HG03442 (cell line): ENCODE measurements around the gene FAM151B.
"Not testable (repeated sequence)": the region's sequence is repeated elsewhere in the genome, so short reads cannot be mapped to it uniquely, and the experiment has no call there.

ENCODE experiments used
- ATAC-seq: cut with Tn5 transposase; IDR thresholded peaks from one replicate; pipeline ENCODE4 v1.9.1; 2021; ENCODE audit warnings: mild to moderate bottlenecking, moderate library complexity; ENCODE audit not compliant: unreplicated experiment

The FAM151B gene

DNA sequence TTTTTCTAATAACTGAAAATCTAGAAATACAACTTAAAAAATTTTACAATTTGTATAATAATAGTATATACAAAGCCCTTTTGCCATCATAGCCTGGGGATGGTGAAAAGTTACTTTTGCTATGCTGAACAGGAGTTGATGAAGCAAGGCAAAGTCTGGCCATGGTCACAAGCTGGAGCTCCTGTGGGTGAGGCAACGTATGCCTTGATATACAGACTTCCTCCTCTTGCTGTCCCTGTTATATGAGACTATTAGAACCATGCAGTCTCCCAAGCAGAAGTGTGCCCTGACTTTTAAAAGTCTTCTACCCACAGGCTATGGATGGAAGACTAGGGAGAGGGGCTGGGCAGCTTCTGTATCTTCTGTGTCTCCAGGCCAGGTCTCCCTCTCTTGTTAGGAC is 15.7 kb downstream of the FAM151B start:
- ATAC-seq: no peak

DNA sequence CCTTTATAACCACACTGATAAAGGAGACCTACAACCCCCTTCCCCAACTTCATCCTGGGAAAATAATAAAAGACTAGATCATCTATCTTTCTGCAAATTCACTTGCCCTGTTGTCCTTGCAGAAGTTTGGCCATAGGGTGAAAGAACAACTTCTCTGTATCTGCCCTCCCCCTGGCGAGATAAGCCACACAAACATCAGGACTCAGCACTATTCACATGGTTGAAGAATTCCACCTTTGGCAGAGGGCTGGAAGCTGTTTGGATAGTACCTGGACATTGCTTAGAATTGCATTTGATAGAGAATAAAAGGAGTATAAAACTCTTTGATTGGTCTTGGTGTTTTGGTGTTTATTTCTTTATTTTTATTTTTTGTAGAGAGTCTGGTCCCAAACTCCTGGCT is 16.9 kb downstream of the FAM151B start:
- ATAC-seq: no peak

DNA sequence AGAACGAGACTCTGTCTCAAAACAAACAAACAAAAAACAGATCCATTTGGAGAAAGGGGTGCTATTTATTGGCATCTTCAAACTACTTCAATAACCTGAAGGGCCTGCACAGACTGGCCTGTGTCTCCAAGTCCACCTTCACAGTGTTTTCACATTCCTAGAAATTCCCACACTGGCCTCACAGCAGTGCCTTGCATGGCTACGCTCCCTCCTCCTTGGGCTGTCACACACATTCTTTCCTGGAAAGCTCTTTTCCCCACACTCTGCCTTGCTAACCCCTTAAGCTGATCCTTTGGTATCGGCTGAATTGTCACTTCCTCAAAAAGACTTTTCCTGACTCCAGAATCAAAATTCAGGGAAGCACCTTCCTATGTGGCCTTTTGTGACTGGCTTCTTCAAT is 19.8 kb downstream of the FAM151B start:
- ATAC-seq: no peak

DNA sequence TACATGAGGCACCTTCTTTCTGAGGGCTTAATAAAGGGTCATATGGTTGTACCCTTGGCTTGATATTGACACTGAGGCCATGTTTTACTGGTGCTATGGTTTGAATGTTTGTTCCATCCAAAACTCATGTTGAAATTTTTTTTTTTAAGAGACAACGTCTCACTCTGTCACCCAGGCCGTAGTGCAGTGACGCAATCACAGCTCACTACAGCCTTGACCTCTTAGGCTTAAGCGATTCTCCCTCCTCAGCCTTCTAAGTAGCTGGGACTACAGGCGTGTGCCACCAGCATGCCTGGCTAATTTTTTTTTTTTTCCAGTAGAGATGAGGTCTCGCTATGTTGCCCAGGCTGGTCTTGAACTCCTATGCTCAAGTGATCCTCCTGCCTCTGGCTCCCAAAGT is 20.9 kb downstream of the FAM151B start:
- no peak for ATAC-seq

DNA sequence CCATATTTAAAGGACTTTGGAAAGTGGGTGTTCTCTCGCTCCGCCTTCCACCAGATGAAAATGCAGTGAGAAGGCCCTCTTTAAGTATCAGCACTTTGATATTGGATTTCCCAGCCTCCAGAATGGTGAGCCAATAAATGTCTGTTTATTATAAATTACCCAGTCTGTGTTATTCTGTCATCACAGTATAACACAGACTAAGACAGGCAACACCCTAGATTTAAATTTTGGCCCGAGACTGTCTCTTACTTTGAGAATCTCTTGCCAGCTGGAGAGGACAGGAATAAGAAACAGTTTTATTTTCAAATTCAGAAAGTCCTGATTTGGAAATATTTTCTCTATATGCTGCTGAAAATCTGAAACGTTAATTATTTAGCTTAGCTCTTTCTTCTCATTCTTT is 21.5 kb downstream of the FAM151B start:
- ATAC-seq: no peak

DNA sequence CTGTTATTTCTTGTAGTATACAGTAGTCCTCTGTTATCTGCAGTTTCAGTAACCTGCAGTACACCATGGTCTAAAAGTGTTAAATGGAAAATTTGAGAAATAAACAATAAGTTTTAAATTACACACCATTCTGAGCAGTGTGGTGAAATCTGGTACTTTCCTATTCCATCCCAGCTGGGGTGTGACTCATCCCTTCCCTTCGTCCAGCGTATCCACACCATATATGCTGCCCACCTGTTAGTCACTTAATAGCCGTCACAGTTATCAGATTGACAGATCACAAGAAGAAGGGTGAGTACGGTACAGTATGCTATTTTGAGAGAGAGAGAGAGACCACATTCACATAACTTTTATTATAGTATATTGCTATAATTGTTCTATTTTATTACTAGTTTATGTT is 28.9 kb downstream of the FAM151B start:
- no peak for ATAC-seq

DNA sequence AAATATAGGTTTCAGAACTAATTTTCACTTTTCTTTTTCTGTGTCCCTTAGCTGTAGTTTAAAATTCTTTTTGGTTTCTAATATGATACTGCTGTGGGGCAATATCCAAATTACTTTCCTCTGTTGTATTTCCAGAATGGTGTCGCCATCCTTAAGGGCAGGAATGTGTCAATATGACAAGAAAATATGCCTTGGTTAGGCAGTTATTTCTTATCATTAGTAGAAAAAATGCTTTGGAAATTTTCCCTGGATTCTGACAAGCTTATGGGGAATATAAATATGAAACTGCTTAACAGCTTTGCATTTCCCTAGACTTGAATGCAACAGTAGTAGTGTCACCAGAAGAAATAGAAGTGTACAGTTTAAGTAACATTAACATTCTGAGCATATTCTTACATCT is 52.8 kb downstream of the FAM151B start:
- no peak for ATAC-seq

DNA sequence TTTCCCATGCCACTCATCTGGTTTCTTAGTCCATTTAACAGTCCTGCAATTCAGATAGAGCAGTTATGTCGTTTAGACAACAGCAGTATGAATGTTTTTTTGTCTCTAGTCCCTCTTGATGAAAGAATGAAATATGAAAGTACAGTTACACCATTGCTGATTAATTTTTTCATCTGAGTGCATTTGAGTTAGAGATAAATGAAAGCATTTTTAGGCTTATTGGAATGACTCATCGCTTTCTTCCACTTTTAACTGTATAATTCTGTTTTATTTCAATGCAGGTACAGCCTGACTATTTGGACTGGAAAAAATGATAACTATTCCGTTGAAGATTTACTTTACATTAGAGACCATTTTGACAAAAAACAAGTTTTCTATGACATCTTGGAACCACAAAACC is 53.5 kb downstream of the FAM151B start:
- no peak for ATAC-seq

DNA sequence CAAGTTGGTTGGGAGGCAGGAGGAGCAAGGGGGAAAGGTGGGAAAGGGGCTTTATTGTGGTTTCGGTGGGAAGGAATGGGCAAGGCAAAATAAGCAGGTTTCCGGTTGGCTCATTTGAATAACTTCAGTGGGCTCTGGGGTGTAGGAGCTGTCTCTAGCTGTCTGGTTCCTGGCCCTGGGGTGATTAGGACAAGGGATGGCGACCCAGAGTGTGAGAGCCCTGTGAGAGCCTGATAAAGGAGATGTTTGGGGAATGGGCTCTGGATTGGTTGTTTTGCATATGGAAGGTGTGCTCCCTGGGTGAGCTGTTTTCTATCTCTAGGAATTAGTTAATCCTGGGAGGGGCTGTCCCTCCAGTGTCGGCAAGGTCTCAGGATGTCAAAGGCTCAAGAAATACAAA is 66.7 kb downstream of the FAM151B start:
- ATAC-seq: no peak

DNA sequence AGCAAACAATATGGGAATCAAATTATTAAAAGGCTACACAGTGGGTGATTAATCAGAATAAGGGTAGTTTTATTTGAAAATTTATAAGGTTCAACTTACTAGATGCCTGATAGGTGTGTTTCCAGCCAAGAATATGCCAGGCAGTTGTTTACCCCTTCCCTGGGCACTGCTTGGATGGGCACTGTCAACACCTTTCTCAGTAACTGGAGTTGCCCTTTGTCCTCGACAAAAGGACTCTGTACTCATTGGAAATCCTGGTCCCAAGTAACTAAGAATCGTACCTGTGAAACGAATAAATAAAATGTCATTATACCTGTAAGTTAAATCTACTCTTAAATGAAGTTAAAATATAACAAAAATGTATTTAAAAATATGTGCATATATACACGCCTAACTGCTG is 67.2 kb downstream of the FAM151B start:
- ATAC-seq: no peak

DNA sequence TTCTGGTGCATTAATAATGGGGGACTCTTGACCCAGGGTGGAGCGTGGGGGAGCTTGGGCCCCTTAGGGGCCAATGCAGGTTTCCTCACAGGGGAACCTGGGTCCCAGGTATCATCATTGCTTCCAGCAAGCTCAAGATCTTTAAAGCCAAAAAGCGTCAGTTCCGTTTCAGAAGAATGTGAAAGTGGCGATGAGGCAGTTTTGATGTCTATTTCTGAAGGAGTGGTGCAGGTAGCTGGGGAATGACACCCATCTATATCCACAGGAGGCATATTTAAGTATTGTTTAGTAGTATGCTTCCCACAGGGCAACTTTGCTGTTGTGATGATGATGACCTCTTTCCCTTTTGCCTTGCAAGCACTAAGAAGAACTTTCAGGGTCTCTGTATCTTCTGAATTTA is 71.3 kb downstream of the FAM151B start:
- ATAC-seq: no peak

DNA sequence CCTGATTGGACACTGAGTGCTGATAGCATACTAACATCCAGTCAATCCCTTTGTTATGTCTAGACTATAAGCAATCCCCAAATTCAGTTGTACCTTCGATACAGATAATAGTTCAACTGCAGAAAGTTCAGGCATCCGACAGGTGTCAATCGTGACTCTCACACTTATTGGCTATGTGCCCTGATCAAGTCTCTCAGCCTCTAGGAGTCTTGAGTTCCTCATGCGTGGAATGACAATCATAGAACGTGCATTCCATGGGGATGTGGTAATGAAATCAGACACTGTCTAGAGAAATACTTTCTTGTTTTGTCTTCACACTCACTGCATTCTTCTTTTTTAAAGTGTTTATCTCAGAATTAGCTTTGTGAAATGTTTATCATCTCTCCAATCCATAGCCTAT is 77.4 kb downstream of the FAM151B start:
- no peak for ATAC-seq

DNA sequence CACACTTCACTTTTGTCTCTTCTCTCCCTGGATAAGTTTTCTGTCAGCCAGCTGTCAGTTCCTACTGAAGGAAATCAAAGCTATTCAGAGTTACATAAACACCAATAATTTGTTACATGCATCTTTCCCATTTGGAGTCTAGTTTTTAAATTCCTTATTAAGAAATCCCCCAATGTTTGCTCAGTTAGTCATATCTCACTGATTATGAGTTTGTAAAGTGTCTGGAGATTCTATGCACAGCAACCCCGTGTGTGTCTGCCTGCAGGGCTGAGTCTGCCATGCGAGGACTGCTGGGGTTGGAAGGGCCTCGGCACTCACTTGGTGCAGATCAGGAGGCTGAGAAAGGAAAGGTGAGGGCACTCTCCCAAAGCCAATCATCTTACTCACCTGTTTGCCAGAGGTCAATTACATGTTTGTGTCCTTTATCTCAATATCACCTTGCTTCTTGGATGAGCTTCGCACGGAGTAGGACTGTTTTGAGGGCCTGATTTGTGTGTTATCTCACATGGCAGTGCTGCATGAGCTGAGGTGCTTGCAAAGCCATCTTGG is 78.9 kb downstream of the FAM151B start:
- ATAC-seq: no peak

DNA sequence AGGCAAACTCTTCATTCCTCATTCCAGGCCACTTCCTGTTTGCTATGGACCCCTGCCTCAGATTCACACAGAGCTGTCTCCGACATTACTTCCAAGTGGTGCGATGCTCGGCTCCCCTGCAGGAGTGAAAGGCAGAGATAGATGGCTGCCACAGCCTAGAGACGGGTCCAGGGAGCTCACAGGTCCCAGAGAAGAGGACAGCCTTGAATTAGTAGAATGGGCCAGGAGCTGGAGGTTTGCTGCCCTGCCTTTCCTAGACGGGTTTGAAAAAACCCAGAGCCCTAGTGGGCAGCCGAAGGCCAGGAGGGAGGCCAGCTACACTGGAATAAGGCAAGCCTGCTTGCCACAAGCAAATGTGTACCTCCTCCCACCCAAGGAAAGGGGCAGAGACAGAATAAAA is 80.4 kb downstream of the FAM151B start:
- ATAC-seq: no peak

DNA sequence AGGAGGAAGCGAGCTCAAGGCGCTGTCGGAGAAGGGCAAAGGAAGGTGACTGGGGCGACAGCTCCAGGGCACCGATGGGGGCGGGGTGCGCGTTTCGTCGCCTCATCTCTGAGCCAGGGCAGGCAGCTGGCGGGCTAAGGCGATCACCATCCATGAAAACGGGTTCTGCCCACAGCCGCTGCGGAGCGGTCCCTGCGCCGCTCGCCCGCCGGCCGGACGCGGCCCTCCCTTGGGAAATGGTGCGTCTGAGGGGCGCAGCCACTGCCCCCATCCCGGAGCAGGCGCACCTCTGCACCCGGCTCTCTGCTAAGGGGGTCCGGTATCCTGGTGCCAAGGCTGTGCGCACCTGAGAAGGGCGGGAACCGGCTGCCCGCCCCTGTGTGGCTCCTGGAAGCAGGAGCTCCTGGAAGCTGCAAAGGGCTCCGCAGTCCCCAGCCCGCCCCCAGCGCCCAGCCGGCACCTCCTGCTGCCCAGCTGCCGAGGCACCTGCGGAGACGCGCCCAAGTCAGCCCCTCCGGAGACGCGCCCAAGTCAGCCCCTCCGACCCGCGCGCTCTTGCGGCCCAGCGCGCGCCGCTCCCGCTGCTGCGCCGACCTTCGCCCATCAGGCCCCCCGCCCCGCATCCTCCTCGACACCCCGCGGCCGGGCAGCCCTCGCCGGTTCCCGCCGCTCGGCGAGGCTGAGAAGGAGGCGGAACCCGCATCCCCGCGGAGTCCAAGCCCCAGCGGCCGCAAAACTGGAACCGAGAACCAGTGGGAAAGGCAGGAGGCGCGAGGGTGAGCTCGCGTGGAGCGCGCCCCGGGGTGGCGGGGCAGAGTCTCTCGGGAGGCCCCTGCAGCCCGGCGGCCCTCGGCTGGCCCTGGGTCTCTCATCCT is 81.4 kb downstream of the FAM151B start:
- ATAC-seq: no peak

DNA sequence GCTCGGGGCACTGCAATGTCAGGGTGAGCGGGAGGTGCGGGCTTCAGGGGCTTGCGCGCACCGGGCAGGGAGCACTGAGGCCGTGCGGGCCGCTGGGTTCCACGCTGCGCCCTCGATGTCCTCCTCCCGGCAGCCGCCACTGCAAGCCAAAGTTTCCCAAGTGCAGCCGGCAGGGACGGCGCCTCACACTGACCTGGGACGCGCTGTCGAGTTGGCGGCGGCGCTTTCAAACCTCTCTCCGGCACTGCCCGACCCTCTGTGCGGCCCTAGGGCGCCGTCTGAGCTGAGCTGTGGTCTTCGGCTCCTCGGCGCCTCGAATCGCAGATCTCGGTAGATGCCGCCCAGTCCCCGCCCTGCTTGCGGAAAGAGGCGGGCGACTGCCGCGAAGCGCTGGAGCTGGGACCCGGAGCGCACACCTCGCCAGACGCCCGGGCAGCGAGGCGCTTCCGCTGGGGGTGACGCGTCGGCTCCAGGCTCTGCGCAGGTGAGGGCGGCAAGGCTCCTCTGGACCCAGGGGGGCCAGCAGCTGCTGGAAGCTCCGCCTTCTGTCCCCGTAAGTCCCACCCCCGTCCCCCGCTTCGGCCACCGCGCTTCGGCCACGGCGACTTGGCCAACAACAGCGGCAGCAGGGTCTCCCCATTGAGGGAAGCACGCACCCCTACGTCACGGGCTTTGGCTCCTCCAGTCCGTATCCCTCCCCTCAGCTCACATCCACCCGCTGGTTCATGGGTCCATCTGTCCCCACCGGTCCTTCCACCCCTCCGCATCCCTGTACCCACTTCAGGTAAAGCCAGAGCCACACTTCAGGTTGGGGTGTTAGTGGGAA is 82.3 kb downstream of the FAM151B start, which contains the start of gene ANKRD34B:
Gene ANKRD34B (minus strand): TSS at position 320 of the 826 bp plus-strand sequence. CDS start 10,261 bp downstream, outside the sequence.
- ATAC-seq: no peak

DNA sequence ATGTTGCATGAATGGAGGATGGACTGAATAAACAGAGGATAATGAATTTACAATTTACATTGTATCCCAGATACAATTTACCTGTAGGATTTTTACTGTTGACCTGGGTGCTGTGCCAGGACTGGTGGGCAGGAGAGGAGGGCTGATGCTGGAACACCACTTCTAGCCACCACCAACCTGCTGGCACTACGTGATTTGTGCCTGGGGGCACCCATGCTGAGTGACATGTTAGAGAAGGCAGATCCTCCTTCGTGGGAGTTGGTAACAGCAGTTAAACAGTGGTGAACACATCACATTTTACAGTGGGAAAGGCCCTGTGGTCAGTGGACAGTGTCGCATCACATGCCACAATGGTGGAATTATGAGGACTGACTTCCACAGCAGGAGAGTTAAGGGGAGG is 85.2 kb downstream of the FAM151B start:
- no peak for ATAC-seq

DNA sequence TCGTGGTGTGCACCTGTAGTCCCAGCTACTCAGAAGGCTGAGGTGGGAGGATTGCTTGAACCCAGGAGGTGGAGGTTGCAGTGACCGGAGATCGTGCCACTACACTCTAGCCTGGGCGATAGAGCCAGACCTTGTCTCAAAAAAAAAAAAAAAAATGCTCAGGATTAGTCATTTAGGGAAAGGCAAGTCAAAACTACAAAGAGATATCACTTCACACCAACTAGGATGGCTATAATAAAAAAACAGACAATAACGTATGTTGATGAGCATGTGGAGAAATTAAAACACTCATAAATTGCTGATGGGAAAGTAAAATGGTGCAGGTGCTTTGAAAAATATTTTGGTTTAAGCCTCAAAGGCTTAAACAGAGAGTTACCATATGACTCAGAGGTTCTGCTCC is 88.5 kb downstream of the FAM151B start:
- no peak for ATAC-seq

DNA sequence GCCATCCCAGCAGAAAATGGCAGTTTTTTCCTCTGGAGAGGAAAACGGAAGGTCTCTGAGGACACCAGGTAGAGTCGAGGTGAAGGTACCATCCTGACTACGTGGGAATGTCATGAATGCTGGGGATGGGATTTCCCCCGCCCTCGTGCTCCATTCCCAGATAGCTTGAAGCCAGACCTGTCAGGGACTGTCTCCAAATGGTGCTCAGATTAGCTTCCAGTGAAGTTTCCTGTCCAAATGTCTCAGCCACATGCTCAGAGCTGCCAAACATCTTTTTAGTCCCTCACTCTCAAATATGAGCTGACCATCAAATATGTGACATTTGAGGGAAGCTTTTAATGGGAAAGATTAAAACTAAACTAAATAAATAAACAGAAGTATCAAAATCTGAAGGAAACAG is 89.8 kb downstream of the FAM151B start:
- ATAC-seq: no peak

DNA sequence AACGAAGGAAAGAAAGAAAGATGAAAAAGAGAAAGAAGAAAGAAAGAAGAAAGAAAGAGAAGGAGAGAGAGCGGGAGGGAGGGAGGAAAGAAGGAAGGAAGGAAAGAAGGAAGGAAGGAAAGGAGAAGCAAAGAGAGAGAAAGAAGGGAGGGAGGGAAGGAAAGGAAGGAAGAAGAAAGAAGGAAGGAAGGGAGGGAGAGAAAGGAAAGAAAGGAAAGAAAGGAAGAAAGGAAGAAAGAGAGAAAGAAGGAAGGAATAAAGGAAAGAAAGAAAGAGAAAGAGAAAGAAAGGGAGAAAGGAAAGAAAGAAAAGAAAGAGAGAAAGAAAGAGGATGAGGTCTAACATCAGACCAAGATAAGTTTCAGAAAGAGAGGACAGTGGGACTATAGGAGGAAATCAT is 91.2 kb downstream of the FAM151B start:
- ATAC-seq: no peak

DNA sequence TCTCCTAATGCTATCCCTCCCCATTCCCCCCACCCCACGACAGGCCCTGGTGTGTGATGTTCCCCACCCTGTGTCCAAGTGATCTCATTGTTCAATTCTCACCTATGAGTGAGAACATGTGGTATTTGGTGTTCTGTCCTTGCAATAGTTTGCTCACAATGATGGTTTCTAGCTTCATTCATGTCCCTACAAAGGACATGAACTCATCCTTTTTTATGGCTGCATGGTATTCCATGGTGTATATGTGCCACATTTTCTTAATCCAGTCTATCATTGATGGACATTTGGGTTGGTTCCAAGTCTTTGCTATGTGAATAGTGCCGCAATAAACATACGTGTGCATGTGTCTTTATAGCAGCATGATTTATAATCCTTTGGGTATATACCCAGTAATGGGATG is 92.4 kb downstream of the FAM151B start:
- not testable (repeated sequence) for ATAC-seq

DNA sequence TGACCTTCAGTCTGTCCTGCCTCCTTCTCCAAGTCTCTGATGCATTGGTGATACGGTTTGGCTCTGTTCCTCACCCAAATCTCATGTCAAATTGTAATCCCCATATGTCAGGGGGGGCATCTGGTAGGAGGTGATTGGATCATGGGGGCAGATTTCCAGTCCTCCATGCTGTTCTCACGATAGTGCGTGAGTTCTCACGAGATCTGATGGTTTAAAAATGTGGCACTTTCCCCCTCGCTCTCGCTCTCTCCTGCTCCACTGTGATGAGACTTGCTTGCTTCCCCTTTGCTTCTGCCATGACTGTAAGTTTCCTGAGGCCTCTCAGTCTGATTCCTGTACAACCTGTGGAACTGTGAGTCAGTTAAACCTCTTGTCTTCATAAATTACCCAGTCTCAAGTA is 96.9 kb downstream of the FAM151B start:
- ATAC-seq: no peak
